SIG-M5 treated with dmso at 0.1 percent for 504 hours (cell line): ENCODE results near the gene RBM3.

Experiments
- DNase-seq: peaks from one replicate; lab custom pipeline; 2025; ENCODE audit not compliant: unreplicated experiment; lab: John Stamatoyannopoulos, UW

RBM3 gene

DNA sequence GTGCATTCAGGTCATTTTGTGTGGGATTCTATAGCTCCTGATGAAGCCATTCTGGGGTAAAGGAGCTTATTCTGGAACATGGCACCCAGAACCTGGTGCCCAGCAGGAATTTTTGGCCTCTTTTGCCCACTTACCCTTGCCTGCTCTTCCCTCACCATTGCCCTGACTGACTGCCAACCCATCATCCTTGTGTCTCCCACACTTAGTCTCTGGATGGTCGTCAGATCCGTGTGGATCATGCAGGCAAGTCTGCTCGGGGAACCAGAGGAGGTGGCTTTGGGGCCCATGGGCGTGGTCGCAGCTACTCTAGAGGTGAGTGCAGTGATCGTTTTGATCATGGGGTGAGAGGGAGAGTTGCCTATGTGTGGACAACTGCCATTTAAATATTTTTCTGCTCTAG lies 1.8 kb downstream of the RBM3 start:
- DNase-seq: no peak

DNA sequence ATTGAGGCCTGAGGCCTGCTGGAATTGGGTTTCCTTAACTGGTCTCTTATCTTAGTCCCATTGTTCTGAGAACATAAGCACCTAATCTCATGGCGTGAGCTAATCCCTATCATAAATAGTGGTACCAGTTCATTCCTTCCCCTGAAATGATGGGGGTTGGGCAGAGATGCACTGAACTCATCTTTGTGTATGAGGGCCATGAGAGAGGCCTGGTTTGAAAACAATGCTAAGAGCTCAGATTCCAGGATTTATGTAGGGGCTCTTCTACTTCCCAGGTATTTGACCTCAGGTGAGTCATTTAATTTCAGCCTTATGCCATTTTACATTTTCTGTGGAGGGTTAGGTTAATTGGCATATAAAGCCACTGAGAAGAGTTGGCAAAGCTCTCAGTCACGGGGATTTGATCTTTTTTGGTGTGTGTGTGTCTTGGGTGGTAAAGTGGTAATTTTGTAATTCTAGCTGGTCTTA lies 4.4 kb downstream of the RBM3 start:
- no peak for DNase-seq

- no peak for DNase-seq
These were observed 5.0 kb downstream of the RBM3 start for GRCh38 chrX:48579259-48579658.

DNA sequence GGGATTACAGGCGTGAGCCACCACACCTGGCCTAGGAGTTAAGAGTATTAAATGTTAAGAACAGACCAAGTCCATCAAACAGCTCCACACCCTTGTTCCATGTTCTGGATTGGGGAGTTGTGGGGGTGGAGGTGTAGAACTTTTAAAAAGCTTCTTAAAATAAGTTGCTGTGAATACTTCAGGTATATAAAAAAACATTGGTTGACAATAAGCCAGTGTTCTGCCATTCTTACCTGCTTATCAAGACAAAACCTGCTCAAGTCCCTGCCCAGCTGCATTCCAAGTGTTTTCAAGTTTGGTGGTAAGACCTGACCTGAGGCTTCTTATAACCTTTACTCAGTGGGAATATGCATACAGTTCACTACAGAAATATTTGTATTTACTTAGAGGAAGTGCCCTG lies 6.4 kb downstream of the RBM3 start:
- DNase-seq: no peak

DNA sequence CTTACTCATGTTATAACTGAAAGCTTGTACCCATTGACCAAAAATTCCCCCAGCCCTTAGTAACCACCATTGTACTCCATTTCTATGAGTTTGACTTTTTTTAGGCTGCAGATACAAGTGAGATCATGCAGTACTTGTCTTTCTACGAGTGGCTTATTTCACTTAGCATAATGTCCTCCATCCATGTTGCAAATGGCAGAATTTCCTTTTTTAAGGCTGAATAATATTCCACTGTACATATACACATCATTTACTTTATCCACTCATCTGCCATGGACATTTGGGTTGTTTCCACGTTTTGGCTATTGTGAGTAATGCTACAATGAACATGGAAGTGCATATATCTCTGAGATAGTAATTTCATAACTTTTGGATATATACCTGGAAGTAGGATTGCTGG lies 10.4 kb downstream of the RBM3 start:
- no peak for DNase-seq

DNA sequence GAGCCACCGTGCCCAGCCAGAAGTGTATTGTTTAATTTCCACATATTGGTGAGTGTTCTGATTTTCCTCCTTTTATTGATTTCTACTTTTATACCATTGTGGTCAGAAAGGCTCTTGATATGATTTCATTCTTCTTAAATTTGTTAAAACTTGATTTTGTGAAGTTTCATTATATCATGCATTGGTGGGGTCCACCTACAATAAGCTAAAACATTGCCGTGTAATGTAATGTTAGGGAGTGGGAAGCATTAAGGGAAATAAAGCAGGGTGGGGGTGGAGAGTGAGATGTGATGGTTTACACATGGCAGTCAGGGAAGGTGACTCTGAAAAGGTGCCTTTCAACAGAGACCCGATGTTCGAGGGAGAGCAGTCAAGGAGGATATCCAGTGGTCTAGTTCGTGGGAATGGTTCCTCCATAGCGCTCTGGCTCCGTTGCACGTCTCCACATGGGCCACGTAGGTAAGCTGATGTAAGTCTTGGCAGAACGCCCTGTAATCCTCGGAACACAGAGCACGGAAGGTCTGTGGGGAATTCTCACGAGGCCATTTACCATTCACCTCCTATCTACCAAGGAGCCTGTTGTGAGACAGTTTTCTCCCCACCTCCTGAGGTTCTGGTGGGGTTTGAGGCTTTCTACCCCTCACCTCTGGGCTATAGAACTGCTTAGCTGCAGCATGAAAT lies 15.3 kb downstream of the RBM3 start:
- no peak for DNase-seq

DNA sequence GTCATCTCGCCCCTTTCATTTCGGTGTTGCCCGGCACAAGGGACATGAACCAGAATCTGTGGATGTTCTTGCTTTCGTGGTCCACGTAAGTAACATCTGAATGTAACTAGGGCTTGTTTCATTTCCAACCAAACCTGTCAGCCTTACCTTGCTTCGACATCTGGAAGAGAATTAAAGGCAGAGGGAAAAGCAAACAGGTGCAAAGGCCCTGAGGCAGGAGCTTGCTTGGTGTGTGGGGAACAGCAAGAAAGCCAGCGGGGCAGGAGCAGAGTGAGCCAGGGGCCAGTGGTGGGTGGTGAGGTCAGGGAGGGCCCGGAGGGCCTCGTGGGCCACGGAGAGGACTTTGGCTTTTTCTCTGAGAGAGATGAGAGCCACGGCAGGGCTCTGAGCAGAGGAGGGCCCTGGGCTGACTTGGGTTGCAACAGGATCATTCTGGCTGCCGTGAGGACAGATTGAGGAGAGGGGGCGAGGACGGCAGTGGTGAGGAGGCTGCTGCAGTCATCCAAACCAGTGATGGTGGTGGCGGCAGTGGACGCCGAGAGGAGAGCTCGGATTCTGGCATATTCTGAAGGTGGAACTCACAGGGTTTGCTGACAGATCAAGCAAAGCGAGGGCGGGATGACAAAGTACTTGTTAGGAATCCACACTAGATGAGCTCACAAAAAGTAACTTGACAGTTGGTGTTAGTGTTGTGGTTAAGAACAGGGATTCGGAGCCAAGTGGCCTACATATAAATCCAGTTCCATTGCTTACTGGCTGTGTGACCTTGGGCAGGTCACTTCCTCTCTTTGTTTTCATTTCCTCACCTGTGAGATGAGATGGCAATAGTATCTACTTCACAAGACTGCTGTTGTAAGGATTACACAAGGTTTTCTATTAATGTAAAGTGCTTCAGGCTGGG lies 16.2 kb downstream of the RBM3 start:
- no peak for DNase-seq

DNA sequence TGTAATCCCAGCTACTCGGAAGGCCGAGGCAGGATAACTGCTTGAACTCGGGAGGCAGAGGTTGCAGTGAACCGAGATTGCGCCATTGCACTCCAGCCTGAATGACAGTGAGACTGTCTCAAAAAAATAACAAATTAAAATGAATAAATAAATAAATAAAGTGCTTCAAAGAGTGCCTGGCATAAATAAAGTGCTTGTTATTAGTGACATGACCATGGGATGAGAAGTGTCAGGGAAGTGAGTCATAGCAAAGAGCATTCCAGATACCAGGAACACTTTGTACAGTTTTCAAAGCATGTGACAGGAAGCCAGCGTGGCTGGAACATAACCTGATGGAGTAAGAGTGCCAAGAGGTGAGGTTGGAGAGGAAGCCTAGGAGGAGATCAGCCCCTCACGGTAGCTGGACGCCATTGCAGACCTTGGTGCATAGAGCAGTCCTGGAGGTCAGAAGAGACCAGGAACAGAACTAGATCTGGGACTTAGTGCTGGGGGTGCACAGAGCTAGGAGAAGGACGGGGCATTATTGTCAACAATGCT lies 17.0 kb downstream of the RBM3 start:
- DNase-seq: no peak

DNA sequence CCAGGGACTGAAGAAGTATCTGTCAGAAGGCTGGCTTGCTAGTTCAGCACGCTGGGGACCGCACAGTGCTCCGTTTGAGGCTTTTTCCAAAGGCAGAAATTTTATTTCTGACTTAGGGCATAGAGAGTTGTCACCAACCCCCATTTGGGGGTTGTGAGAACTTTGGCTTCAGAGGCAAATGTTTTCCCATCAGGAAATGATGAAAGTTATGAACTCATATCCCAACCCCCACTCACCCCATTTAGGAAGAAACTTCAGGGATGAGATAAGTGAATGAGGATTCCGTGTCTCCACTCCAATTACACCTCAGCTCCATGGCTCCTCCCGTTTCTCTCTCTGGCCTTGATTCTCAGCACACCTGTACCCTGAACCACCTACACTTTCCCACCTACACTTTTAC lies 18.7 kb downstream of the RBM3 start:
- DNase-seq: no peak

- no peak for DNase-seq
These were observed 21.6 kb downstream of the RBM3 start for GRCh38 chrX:48595929-48596328.

GRCh38 chrX:48597353-48598264 lies 23.3 kb downstream of the RBM3 start, which contains the start of gene WDR13:
TSS of gene WDR13 (plus strand) at chrX:48597492. CDS start at chrX:48597997, 505 bp downstream.
- peak; percentile 88 for DNase-seq

DNA sequence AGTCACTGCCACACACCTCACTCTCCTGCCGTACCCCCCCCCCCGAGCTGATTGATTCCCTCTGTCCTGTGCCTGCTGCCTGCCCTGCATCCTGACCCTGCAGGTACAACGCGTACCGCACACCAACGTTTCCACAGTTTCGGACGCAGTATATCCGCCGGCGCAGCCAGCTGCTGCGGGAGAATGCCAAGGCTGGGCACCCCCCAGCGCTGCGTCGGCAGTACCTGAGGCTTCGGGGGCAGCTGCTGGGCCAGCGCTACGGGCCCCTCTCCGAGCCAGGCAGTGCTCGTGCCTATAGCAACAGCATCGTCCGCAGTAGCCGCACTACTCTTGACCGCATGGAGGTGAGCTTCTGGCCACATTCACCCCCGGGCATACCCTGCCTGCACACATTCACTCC lies 24.3 kb downstream of the RBM3 start:
- DNase-seq: no peak

- DNase-seq: no peak
These were observed 25.1 kb downstream of the RBM3 start for GRCh38 chrX:48599341-48599740.

DNA sequence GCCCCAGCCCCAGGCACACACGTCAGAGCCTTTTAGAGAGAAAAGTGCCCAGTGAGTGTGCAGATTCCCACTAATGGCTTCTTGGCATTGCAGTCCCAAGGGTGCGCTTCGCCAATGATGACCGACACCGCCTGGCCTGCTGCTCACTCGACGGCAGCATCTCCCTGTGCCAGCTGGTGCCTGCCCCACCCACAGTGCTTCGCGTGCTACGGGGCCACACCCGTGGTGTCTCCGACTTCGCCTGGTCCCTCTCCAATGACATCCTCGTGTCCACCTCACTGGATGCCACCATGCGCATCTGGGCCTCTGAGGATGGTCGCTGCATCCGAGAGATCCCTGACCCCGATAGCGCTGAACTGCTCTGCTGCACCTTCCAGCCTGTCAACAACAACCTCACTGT lies 25.9 kb downstream of the RBM3 start:
- DNase-seq: no peak

- no peak for DNase-seq
These were observed 27.6 kb downstream of the RBM3 start for GRCh38 chrX:48601741-48602394.

- DNase-seq: no peak
These were observed 30.4 kb downstream of the RBM3 start for GRCh38 chrX:48604701-48605100.

DNA sequence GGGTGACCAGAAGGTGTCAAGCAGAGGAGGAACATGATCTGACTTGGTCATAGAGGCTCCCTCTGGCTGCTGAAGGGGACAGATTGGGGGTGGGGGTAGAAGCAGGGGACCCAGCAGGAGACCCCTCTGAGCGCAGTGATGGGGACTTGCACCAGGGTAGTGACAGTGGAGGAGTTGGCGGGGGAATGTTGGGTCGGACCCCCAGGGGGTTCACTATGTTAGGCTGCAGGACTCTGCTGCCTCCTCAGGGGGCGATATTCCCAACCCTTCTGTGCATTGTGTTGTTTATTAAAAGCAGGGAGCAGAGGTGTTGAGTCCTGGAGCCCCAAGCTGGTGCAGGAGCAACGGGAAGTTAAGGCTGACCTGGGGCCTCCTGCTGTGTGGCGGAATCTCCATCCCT lies 31.8 kb downstream of the RBM3 start:
- no peak for DNase-seq

GRCh38 chrX:48611703-48612102 lies 37.4 kb downstream of the RBM3 start:
- DNase-seq: no peak

DNA sequence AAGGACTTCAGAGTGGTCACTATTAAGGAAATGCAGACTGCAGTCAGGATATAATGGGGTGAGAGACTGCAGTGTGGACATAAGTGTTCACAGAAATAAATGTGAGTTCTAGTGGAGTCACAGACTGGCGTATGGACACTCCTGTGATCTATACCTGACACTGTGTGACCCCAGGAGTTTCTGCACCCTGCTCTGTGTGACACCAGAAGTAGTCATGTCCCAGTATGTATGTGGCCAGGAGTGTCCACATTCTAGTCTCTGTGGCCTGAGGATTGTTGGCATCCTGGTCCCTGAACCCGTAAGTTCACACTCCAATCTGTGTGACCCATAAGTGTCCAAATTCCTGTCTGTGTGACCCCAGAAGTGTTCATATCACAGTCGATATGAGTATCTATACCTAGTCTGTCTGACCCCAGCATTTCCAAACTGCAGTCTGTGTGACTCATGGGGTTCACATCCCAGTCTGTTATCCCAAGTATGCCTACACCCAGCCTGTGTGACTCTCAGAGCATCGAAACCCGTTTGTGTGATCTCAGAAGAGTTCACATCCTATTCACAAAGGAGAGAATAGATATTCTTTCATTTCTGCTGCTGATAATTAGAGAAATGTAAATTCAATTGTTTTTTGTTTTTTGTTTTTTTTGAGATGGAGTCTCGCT lies 39.3 kb downstream of the RBM3 start:
- DNase-seq: no peak

GRCh38 chrX:48616576-48616975 lies 42.3 kb downstream of the RBM3 start:
- DNase-seq: peak; percentile 45
